GM13976 (cell line): ENCODE measurements around the gene NTRK3.
"Not testable (repeated sequence)": the region's sequence is repeated elsewhere in the genome, so short reads cannot be mapped to it uniquely, and the experiment has no call there.

Experiments
- DNase-seq: peaks from one replicate; pipeline ENCODE4 v3.0.0; 2012; ENCODE audit warnings: low spot score
- CTCF ChIP-seq: IDR thresholded peaks from 2 replicates; pipeline ENCODE4 v1.5.1; 2012; ENCODE audit warnings: borderline replicate concordance, mild to moderate bottlenecking; ENCODE audit not compliant: insufficient read depth; ENCODE audit errors: extremely low read depth, missing control alignments, control extremely low read depth
- in situ Hi-C: fragments of 300-500 bp; cut with MboI; formaldehyde crosslinking; loops from one replicate; pipeline ENCODE4 v1.12.0; 2022; ENCODE audit warnings: low sequenced_read_pairs, mixed read lengths, inconsistent platforms; ENCODE audit not compliant: unreplicated experiment

The NTRK3 gene

DNA sequence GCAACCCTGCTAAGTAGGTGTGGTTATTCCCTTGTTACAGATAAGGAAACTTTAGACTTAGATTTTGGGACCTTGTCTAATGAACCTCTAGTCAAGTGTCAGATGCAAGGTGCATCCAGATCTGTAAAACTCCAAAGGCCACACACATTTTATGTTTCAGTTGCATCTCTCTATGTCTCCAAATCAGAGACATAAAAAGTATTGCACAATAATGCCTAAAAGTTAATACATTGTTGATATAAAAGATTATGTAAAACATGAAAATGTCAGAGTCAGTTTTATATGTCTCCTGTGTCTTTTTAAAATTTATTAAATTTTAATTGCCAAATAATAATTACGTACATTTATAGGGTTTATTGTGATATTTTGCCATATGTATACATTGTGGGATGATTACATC is 408.5 kb downstream of the NTRK3 start:
- in situ Hi-C loops = no loop called here
- no peak for DNase-seq
- no peak for TF ChIP-seq CTCF

- in situ Hi-C loops = no loop called here
- TF ChIP-seq CTCF = no peak
- DNase-seq = no peak
Measured at GRCh38 chr15:87846746-87847145, 409.8 kb downstream of the NTRK3 start.

GRCh38 chr15:87843312-87843711 is 413.2 kb downstream of the NTRK3 start:
- DNase-seq = no peak
- in situ Hi-C loops = no loop called here
- no peak for TF ChIP-seq CTCF

DNA sequence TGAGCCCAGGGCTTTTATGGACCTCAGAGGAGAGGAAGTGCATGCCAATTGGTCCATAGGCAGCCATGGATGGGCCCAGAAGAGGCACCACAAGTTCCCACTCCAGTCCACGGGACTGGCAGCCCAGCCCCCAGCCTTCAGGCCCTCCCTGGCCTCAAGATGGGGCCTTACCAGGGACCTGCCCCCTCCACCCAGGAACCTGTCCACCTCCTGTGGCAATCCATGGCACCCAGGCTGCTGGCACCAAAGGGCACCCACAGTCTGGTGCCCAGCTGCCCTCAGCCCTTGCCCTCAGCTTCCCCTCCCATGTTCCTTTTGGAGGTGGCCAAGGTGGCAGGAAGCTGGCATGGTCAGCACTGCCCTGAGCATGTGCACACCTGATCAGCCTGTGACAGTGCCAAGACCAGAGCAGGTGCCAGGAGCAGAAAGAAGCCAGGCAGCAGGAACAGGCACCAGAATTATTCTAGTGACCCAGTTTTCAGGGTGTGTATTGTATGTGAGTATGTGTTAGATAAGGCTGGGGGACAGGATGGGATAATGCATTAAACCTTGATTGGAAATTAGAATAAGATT is 415.0 kb downstream of the NTRK3 start:
- TF ChIP-seq CTCF = no peak
- DNase-seq = no peak
- in situ Hi-C loops = no loop called here

DNA sequence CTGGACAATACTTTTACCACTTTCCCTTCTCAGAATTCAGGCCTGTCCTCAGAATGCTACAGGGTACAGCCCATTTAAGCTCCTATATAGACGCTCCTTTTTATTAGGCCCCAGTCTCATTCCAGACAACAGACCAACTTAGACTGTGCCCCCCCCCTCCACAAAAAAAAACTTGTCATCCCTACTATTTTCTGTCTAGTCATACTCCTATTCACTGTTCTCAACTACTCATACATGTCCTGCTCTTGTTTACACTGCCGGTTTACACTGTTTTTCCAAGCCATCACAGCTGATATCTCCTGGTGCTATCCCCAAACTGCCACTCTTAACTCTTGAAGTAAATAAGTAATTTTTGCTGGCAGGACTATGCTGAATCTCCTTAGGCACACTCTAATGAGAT is 420.7 kb downstream of the NTRK3 start:
- DNase-seq, in situ Hi-C loops: not testable (repeated sequence)

DNA sequence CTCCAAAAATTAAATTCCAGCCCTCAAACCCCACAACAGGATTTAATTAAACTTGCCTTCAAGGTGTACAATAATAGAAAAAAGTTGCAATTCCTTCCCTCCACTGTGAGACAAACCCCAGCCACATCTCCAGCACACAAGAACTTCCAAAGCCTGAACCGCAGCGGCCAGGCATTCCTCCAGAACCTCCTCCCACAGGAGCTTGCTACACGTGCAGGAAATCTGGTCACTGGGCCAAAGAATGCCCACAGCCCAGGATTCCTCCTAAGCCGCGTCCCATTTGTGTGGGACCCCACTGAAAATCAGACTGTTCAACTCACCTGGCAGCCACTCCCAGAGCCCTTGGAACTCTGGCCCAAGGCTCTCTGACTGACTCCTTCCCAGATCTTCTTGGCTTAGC is 423.2 kb downstream of the NTRK3 start:
- in situ Hi-C loops = not testable (repeated sequence)

GRCh38 chr15:87829332-87830050 is 427.0 kb downstream of the NTRK3 start:
- DNase-seq = no peak
- in situ Hi-C loops = no loop called here

More for the DNA sequence above, 423.2 kb downstream of the NTRK3 start:
- not testable (repeated sequence) for DNase-seq

More at GRCh38 chr15:87829332-87830050, 427.0 kb downstream of the NTRK3 start:
- no peak for TF ChIP-seq CTCF
